AG08396 (cell line): ENCODE results near the gene RING1.

ENCODE experiments used
- DNase-seq: peaks from one replicate; pipeline ENCODE4 v3.0.0; 2012; ENCODE audit warnings: low spot score, mixed read lengths

The RING1 gene

DNA sequence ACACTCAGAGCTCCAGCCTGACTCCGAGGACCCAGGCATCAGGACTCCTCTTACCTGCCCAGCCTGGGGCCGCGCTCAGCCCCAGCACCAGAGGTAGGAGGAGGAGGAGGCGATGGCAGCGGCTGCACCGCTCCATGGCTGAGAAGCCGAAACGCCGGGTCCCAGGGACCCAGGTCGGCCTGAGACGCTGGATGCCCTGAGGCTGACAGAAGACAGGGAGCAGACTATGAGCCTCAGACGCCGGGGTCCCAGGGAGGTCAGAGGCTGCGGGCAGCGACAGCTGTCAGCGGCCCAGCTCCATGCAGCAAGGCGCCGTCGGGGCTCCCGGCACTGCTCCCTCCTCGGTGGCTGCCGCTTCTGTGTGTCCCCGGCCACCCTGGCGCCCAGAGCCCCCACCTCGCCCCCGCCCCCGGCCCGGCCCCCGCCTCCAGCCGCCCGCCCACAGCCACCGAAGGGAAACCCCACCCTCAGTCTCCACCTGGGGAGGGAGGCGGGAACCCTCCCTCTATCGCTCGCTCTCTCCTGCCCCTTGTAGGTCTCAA is 16.1 kb upstream of the RING1 start, which contains the start of gene COL11A2:
COL11A2 (minus strand) TSS at position 363 of the 542 bp plus-strand sequence; CDS start at position 136, 227 bp downstream.
- no peak for DNase-seq

DNA sequence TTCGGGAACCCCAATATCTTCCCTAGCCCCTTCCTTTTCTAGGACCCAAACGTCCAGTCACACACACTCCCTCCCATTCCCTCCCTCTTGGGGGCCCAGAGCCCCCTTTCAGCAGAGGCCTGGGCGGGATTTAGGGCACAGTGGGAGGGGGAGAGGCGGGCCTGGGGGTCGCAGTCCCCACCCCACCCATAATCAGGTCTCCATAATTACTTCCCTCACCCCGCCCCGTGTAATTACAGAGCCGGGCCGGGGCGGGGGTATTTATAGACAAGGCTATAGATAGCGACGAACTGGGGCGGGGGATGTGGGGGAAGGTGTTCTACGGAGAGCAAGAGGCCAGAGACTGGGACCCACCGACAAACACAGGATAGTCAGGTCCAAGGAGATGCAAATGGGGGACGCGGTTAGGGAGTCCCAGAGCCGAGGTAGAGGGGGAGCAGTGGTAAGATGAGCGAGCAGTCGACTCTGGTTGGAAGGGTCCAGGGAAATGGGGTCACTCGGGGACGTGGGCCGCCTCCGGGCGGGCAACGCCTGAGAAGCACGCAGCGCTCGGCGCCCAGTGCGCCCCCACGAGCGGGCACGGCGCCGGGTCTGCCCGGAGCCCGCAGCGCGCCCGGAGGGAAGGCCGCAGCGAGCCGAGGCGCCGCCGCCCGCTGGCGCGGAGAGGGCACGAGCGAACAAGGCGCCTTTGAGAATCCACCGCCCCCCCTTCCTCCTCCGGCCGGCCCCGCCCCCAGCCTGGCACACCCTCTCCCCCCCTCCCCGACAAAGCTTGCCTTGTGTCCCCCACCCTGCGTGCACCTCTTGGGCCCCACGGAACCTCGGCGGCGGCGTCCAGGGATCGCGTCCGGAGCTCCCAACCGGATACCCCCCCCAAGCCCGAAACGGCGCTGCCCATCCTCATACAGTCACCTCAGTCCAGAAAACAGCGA is 15.4 kb upstream of the RING1 start:
- DNase-seq, result peak; percentile 55

DNA sequence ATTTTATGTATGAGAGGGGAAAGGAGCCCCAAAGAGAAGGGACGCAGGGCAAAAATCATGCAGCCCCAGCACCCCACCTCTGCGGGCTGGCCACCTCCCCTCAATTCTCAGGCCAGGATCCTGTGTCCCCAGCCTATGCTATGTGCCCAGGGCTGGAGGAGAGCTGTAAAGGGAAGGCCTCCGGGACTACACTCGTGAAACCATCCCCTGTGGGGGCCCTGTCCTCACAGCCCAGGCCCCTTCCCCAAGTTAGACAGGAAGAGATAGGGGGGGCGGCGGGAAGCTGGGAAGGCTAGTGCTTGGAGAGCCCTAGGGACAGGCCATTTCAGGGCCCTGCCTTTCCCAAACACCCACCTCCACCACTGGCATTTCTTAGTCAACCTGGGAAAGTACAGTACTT is 14.7 kb upstream of the RING1 start:
- no peak for DNase-seq

- no peak for DNase-seq
Measured at GRCh38 chr6:33194431-33194979, 13.8 kb upstream of the RING1 start.

GRCh38 chr6:33195304-33196165 is 12.8 kb upstream of the RING1 start:
- no peak for DNase-seq

GRCh38 chr6:33197431-33198048 is 10.8 kb upstream of the RING1 start:
- peak; percentile 84 for DNase-seq

GRCh38 chr6:33198159-33198852 is 10.0 kb upstream of the RING1 start:
- DNase-seq, result no peak

DNA sequence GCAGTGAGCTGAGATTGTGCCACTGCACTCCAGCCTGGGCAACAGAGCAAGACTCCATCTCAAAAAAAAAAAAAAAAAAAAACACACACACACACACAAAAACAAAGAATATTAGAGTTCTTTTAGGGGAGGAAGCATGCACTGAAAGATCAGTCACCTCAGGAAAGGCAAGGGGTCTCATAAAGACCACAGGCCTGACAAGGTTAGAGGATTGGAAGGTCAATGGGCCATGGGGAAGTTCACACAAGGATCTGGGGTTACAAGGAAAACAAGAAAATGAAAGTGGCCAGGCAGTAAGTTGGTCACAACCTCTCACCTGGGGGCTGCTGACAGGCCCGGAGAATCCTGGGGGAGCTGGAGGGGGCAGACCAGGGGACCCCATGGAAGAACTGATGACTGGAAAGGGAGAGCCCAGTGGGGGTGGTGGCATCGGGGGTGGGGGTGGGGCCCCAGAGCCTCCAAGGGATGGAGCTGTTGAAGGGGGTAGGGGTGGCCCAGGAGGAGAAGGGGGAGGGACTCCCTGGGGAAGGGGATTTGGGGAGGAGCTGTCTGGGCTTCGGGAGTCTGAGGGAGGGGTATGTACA is 9.4 kb upstream of the RING1 start:
- no peak for DNase-seq

DNA sequence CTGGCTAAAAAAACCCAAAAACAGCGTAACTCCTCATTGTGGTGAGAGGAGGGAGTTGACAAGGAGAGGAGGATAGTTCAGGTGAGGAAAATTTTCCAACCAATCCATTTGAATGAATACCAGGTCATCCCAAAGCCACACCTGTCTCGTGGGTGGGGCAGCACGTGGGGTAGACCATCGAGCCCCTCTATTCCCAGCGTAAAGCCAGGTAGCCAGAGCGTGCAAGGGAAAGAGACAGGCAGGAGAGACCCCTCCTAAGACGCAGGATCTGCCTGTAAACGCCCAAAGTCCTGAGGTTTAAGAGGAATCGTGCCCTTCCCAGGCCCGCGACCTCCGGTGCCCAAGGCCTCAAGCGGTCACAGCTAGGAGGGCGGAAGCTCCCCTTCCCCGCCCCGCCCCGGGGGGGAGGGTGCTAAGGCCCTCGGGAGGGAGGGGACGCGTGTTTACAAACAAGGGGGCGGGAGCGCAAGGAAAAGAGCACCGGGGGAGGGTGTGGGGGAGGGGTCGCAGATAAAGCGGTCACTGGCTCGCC is 8.5 kb upstream of the RING1 start:
- peak; percentile 68 for DNase-seq

DNA sequence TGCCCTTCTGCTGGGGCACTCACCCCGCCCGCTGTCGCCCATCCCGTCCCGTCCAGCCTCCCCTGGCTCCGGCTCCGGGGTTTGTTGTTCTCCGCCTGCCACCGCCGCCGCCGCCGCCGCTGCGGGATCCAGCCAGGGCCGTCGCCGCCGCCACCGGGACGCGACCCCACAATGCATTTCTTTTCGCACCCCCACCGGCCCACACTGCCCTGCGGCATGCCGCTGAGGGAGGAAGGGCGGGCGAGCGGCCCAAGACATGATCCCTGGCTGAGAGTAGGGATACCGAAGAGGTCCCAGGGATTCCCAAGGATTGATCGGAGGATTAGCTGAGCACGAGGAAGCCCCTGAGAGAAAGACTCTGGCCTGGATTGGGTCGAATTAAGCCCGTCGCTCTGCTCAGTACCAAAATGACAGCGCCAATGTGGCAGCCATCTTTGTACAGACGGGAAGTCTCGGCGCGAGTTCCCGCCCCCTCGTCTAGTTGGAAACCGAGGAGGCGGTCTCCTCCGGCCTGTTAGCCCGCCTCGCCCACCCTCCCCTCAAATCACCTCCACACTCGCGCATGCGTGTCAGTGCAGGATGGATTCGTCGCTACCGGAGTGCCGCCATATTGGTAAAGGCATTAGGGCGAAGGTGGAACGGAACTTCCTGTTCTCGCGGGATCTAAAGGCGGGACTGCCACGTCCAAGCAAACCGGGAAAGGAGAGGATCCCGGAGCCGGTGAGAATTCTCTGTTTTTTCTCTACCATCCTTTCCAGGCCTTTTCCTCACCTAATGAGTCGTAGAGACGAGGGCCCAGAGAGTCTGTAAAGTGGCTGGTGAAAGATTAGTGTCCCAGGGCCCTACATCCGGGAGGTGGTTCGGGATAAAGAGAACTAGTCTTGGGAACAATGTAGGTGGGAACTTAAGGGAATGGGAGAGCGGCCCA is 7.8 kb upstream of the RING1 start, which contains the start of the genes RXRB and SLC39A7:
RXRB (minus strand) TSS at position 447 of the 928 bp plus-strand sequence; CDS start at position 258, 189 bp downstream.
SLC39A7 (plus strand) TSS at position 649 of the 928 bp plus-strand sequence. CDS start 379 bp downstream, outside the sequence.
- DNase-seq, result peak; percentile 98

DNA sequence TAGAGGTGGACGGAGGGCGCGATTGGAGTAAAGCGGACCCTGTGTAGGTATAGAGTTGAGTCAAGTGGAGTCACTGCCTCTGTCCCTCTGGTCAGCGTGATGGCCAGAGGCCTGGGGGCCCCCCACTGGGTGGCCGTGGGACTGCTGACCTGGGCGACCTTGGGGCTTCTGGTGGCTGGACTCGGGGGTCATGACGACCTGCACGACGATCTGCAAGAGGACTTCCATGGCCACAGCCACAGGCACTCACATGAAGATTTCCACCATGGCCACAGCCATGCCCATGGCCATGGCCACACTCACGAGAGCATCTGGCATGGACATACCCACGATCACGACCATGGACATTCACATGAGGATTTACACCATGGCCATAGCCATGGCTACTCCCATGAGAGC is 7.2 kb upstream of the RING1 start:
- no peak for DNase-seq

DNA sequence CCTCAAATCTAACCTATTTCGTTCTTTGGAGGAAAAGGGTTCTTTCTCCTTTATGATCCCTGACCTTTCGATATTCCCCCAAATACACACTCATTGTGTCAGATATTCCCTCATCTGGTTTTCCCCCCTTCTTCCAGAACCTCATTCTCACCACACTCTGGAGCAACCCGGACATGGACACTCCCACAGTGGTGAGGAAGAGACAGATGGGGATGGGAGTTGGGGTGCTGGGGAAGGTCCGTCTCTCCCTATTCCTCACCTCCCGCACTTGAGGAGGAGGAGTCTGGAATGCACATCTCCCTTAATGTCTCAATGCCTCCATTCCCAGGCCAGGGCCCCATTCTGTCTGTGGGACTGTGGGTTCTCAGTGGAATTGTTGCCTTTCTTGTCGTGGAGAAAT is 6.4 kb upstream of the RING1 start:
- DNase-seq, result no peak

DNA sequence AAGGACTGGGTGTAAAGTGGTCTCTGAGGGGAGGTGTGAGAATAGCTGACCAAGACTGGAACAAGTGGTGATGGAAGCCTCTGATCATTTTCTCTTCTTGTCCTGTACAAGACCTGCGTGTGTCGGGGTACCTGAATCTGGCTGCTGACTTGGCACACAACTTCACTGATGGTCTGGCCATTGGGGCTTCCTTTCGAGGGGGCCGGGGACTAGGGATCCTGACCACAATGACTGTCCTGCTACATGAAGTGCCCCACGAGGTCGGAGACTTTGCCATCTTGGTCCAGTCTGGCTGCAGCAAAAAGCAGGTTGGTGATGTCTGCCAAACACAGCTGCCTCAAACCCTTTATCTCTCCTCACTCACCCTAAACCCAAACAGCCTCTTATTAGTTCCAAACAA is 5.5 kb upstream of the RING1 start:
- no peak for DNase-seq

- no peak for DNase-seq
Measured at GRCh38 chr6:33203443-33204164, 4.7 kb upstream of the RING1 start.

DNA sequence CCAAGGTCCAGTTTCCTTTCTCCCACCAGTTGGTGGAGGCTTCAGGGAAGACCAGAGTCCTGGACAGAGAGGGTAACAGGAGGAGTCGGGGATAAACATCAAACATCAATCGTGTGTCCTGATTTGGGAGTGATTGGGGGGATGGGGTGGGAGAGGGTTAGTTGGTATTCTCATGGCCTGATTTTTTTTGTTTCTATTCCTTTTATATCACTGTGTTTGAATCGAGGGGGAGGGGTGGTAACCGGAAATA is 4.2 kb upstream of the RING1 start:
- DNase-seq, result no peak

DNA sequence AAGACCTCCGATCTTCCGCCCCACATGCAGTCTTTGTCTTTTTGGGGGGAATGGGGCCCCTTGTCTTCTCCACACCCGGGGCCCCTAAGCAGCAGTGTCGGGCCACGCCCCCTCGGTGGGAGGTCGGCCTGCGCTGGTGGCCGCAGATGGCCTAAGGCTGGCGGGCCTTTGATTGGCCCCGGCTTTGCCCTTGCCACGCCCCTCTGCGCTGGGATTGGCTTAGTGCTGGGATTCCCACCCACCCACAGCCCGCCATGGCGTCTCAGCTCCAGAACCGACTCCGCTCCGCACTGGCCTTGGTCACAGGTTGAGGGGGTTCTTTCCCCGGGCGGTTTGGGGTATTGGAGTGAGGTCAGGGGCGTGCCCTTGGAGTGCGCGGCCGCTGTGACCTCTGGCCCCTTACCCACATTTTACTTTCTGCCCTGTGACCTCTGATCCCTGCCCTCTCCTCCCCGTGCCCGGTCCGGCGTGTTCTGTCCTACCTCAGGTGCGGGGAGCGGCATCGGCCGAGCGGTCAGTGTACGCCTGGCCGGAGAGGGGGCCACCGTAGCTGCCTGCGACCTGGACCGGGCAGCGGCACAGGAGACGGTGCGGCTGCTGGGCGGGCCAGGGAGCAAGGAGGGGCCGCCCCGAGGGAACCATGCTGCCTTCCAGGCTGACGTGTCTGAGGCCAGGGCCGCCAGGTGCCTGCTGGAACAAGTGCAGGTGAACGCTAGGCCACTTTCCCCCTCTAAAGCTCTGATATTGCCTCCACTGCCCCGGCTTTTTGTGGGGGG is 3.7 kb upstream of the RING1 start, which contains the start of gene HSD17B8:
HSD17B8 (plus strand) TSS at position 241 of the 776 bp plus-strand sequence; CDS start at position 255, 14 bp downstream.
- peak; percentile 94 for DNase-seq

- DNase-seq, result no peak
Measured at GRCh38 chr6:33205191-33206026, 2.9 kb upstream of the RING1 start.
